ENCODE data around the gene EIF4E3.

The EIF4E3 gene

GRCh38 chr3:71650372-71650771 lies 74.8 kb downstream of the EIF4E3 start:
- Histone ChIP-seq H3K4me3 (ENCODE audit: low read length) (no peak overlapping the region), H3K79me2 (ENCODE audit: low read length) (no peaks in the 10 kb centered on the region), H3K9ac (ENCODE audit: low read length) (no peak overlapping the region), H3K4me1 (ENCODE audit: low read length) (no peaks in the 10 kb centered on the region), H3K36me3 (replicated peaks; ENCODE audit: insufficient read depth, low read length) (no peaks in the 10 kb centered on the region), H2AFZ (ENCODE audit: low read length) (no peak overlapping the region), H3K9me2 (replicated peaks; ENCODE audit: insufficient read depth, low read length) (no peaks in the 10 kb centered on the region), H3F3A (ENCODE audit: insufficient read depth, low read length) (no peaks in the 10 kb centered on the region), H3K27me3 (replicated peaks; ENCODE audit: insufficient read depth, low read length) (no peaks in the 10 kb centered on the region), H3K4me2 (ENCODE audit: low read depth, low read length) (no peak overlapping the region), H3K9me3 (replicated peaks; ENCODE audit: insufficient read depth, low read length) (no peaks in the 10 kb centered on the region), H3K27ac (ENCODE audit: low read length) (no peak overlapping the region), H4K20me1 (ENCODE audit: insufficient read depth, low read length) (no peaks in the 10 kb centered on the region; the same call in 1 of the 2 replicates)
- DNase-seq: no peak
- TF ChIP-seq EZH2 (optimal IDR thresholded peaks at IDR 0.05; ENCODE audit: low read depth, low read length): no peak
- TF ChIP-seq, protein P1, sequence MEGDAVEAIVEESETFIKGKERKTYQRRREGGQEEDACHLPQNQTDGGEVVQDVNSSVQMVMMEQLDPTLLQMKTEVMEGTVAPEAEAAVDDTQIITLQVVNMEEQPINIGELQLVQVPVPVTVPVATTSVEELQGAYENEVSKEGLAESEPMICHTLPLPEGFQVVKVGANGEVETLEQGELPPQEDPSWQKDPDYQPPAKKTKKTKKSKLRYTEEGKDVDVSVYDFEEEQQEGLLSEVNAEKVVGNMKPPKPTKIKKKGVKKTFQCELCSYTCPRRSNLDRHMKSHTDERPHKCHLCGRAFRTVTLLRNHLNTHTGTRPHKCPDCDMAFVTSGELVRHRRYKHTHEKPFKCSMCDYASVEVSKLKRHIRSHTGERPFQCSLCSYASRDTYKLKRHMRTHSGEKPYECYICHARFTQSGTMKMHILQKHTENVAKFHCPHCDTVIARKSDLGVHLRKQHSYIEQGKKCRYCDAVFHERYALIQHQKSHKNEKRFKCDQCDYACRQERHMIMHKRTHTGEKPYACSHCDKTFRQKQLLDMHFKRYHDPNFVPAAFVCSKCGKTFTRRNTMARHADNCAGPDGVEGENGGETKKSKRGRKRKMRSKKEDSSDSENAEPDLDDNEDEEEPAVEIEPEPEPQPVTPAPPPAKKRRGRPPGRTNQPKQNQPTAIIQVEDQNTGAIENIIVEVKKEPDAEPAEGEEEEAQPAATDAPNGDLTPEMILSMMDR (IDR thresholded peaks at IDR 0.05; ENCODE audit: low read length): no peak
- no peak for TF ChIP-seq EZH2phosphoT487 (IDR thresholded peaks at IDR 0.05; ENCODE audit: low read length)

DNA sequence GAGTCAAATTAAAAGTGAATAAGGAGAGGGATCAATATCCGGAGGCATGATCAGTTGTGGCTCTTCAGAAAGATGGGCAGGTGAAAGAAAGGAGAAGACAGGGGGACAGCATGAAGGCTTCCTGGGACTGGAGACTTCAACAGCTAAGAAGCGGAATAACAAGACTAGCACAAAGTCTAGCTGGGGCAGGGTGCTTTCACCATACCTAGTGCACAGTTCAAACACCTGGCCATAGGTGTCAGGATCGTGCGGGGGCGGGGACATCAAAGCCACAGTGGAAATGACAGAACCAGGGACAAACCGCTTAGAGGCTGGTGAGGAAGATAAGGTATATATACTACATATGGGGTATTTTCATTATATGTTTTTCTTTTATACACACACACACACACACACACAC lies 75.4 kb downstream of the EIF4E3 start:
- no peak for DNase-seq
- H3K27ac ChIP-seq (ENCODE audit: low read length): no peak overlapping the region
- no peak for TF ChIP-seq EZH2phosphoT487 (IDR thresholded peaks at IDR 0.05; ENCODE audit: low read length)
- TF ChIP-seq, protein P1 (IDR thresholded peaks at IDR 0.05; ENCODE audit: low read length): no peak
- TF ChIP-seq EZH2 (optimal IDR thresholded peaks at IDR 0.05; ENCODE audit: low read depth, low read length): no peak
- H3K9ac ChIP-seq (ENCODE audit: low read length): no peak overlapping the region
- no peaks in the 10 kb centered on the region for H3K9me2 ChIP-seq (replicated peaks; ENCODE audit: insufficient read depth, low read length)
- no peaks in the 10 kb centered on the region for H3K27me3 ChIP-seq (replicated peaks; ENCODE audit: insufficient read depth, low read length)
- H2AFZ ChIP-seq (ENCODE audit: low read length): no peak overlapping the region
- H3K4me1 ChIP-seq (ENCODE audit: low read length): no peaks in the 10 kb centered on the region
- no peaks in the 10 kb centered on the region for H3K79me2 ChIP-seq (ENCODE audit: low read length)
- H3K4me2 ChIP-seq (ENCODE audit: low read depth, low read length): no peak overlapping the region
- no peaks in the 10 kb centered on the region for H3K9me3 ChIP-seq (replicated peaks; ENCODE audit: insufficient read depth, low read length)
- H3K4me3 ChIP-seq (ENCODE audit: low read length): no peak overlapping the region
- H3F3A ChIP-seq (ENCODE audit: insufficient read depth, low read length): no peaks in the 10 kb centered on the region
- H3K36me3 ChIP-seq (replicated peaks; ENCODE audit: insufficient read depth, low read length): no peaks in the 10 kb centered on the region
- H4K20me1 ChIP-seq (ENCODE audit: insufficient read depth, low read length): no peaks in the 10 kb centered on the region; the same call in 1 of the 2 replicates

DNA sequence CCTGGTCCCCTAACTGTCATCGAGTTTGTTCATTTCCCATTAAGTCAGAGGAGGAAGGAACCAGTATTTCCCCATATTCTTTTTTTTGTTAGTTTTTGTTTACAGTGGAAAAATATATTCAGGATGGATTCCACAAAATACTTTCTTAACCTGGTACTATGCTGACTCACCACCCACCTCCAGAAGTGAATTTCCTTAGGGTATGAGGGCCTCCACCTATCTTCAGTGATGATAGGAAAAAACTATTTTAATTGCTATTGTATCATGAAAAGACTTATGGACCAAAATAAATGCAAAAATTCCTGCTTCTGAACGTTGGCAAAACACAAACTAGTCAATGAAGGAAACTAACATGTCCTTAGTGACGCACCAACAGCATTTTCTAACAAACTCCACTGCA lies 77.5 kb downstream of the EIF4E3 start:
- no peak overlapping the region for H3K4me3 ChIP-seq (ENCODE audit: low read length)
- no peaks in the 10 kb centered on the region for H3K27me3 ChIP-seq (replicated peaks; ENCODE audit: insufficient read depth, low read length)
- no peak overlapping the region for H3K4me2 ChIP-seq (ENCODE audit: low read depth, low read length)
- no peaks in the 10 kb centered on the region for H3F3A ChIP-seq (ENCODE audit: insufficient read depth, low read length)
- no peak for DNase-seq
- no peak overlapping the region for H3K9ac ChIP-seq (ENCODE audit: low read length)
- no peaks in the 10 kb centered on the region for H3K79me2 ChIP-seq (ENCODE audit: low read length)
- TF ChIP-seq, protein P1 (IDR thresholded peaks at IDR 0.05; ENCODE audit: low read length): no peak
- TF ChIP-seq EZH2 (optimal IDR thresholded peaks at IDR 0.05; ENCODE audit: low read depth, low read length): no peak
- no peak for TF ChIP-seq EZH2phosphoT487 (IDR thresholded peaks at IDR 0.05; ENCODE audit: low read length)
- H2AFZ ChIP-seq (ENCODE audit: low read length): no peak overlapping the region
- no peaks in the 10 kb centered on the region for H3K36me3 ChIP-seq (replicated peaks; ENCODE audit: insufficient read depth, low read length)
- no peaks in the 10 kb centered on the region for H3K4me1 ChIP-seq (ENCODE audit: low read length)
- no peak overlapping the region for H3K27ac ChIP-seq (ENCODE audit: low read length)
- no peaks in the 10 kb centered on the region for H3K9me3 ChIP-seq (replicated peaks; ENCODE audit: insufficient read depth, low read length)
- H4K20me1 ChIP-seq (ENCODE audit: insufficient read depth, low read length): no peaks in the 10 kb centered on the region
- no peaks in the 10 kb centered on the region for H3K9me2 ChIP-seq (replicated peaks; ENCODE audit: insufficient read depth, low read length)

Measured in MM.1S (cell line).